GM12878 (cell line): ENCODE measurements around the gene CD2AP. TPM values are rescaled to one million over a fixed set of nuclear protein-coding genes. Genes with fewer than 3 reads are reported as not detected.

ENCODE experiments used
- ATAC-seq: fragments of 200-7000 bp; cut with Tn5 transposase; 3 replicates; pipeline ENCODE4 v1.9.1; 2020; ENCODE audit warnings: mild to moderate bottlenecking, moderate library complexity
- BruUV-seq: library from RNA; stranded (reverse); fragments of 400-500 nt; replicated peaks from 2 replicates; lab custom pipeline; 2021; lab: Mats Ljungman, UMichigan
- CTCF ChIA-PET: fragments of 300-600 bp; sonication (Branson Sonifier 250); formaldehyde crosslinking; extraction: SDS; loops from one replicate; lab custom pipeline; 2021; ENCODE audit warnings: inconsistent platforms; lab: Yijun Ruan, JAX
- POLR2A ChIA-PET: fragments of 350-600 bp; formaldehyde crosslinking; extraction: SDS; loops from one replicate; lab custom pipeline; 2021; ENCODE audit warnings: inconsistent platforms; lab: Charles Lee
- RAD21 ChIA-PET: fragments of 300-600 bp; sonication (Branson Sonifier 250); formaldehyde crosslinking; loops from one replicate; lab custom pipeline; 2023; ENCODE audit warnings: antibody characterized with exemption; ENCODE audit not compliant: unreplicated experiment; lab: Charles Lee
- SMC1A ChIA-PET: fragments of 300-600 bp; sonication (Branson Sonifier 250); formaldehyde crosslinking; loops from one replicate; lab custom pipeline; 2023; ENCODE audit not compliant: unreplicated experiment, uncharacterized antibody; lab: Charles Lee
- DNase-seq: peaks from one replicate; pipeline ENCODE4 v3.0.0-alpha.2; 2011; ENCODE audit warnings: low read depth, low spot score
- FAIRE-seq: peaks from 3 replicates; lab custom pipeline; 2011; peaks lifted over from hg19 to GRCh38; lab: Jason Lieb, UNC
- H2AFZ ChIP-seq: 2 replicates; pipeline ENCODE4 v1.6.0; 2011; ENCODE audit warnings: low read depth, low read length, control low read depth; ENCODE audit not compliant: control insufficient read depth
- H3K27ac ChIP-seq: 2 replicates; pipeline ENCODE4 v1.5.1; 2011; ENCODE audit warnings: control low read depth; ENCODE audit not compliant: control insufficient read depth, insufficient read depth
- H3K27me3 ChIP-seq, 2 experiments: replicated peaks in 1 of 2; 2 replicates each; pipeline versions ENCODE4 v1.6.0 to v1.6.1; 2011; ENCODE audit warnings: low read length in 1 of 2; ENCODE audit not compliant: control insufficient read depth in 2 of 2, insufficient read depth in 2 of 2
- H3K36me3 ChIP-seq, 2 experiments: 2 replicates each; pipeline ENCODE4 v1.5.1; 2011; ENCODE audit warnings: low read length in 1 of 2; ENCODE audit not compliant: control insufficient read depth in 2 of 2, insufficient read depth in 2 of 2
- H3K4me1 ChIP-seq: 2 replicates; pipeline ENCODE4 v1.6.1; 2011; ENCODE audit warnings: mild to moderate bottlenecking, low read length, moderate library complexity, mixed read lengths; ENCODE audit not compliant: control insufficient read depth, insufficient read depth
- H3K4me2 ChIP-seq: 2 replicates; pipeline ENCODE4 v1.6.0; 2011; ENCODE audit warnings: control low read depth; ENCODE audit not compliant: control insufficient read depth, insufficient read depth
- H3K4me3 ChIP-seq: fragments of 200-600 bp; sonication (generic); 2 replicates; pipeline ENCODE4 v1.5.1; 2016
- H3K79me2 ChIP-seq: 2 replicates; pipeline ENCODE4 v1.6.0; 2011; ENCODE audit warnings: low read length; ENCODE audit not compliant: control insufficient read depth, insufficient read depth
- H3K9ac ChIP-seq: 2 replicates; pipeline ENCODE4 v1.8.0; 2011; ENCODE audit warnings: low read length, control low read depth, mixed read lengths; ENCODE audit not compliant: control insufficient read depth, insufficient read depth
- H3K9me3 ChIP-seq: replicated peaks from 3 replicates; pipeline ENCODE4 v1.5.1; 2011; ENCODE audit warnings: mild to moderate bottlenecking, low read length; ENCODE audit not compliant: control insufficient read depth, insufficient read depth
- H4K20me1 ChIP-seq: 2 replicates; pipeline ENCODE4 v1.6.0; 2011; ENCODE audit not compliant: control insufficient read depth, insufficient read depth
- GATAD2B ChIP-seq: fragments of 450-650 bp; conservative IDR thresholded peaks from 2 replicates; pipeline ENCODE4 v1.6.1; 2017; ENCODE audit warnings: low read depth, mild to moderate bottlenecking, moderate library complexity
- HSF1 ChIP-seq: fragments of 150-350 bp; IDR thresholded peaks from 2 replicates; pipeline ENCODE4 v1.6.1; 2014; ENCODE audit warnings: mild to moderate bottlenecking, low read depth, low read length
- PKNOX1 ChIP-seq: fragments of 450-650 bp; IDR thresholded peaks from 2 replicates; pipeline ENCODE4 v1.6.1; 2016; ENCODE audit warnings: mild to moderate bottlenecking
- SPI1 ChIP-seq: IDR thresholded peaks from 2 replicates; pipeline ENCODE4 v1.6.1; 2011; ENCODE audit warnings: low read depth, mild to moderate bottlenecking, low read length, moderate library complexity, borderline replicate concordance; ENCODE audit not compliant: insufficient read depth
- USF1 ChIP-seq: IDR thresholded peaks from 2 replicates; pipeline ENCODE4 v1.6.1; 2011; ENCODE audit warnings: borderline replicate concordance, low read depth, mild to moderate bottlenecking, moderate library complexity, mixed read lengths, low read length; ENCODE audit not compliant: insufficient read depth; ENCODE audit errors: extremely low read length
- WGBS: methylation state at CpG from one replicate; pipeline ENCODE4 v1.1.6; 2016; ENCODE audit warnings: low lambda C conversion rate; ENCODE audit not compliant: insufficient replicate concordance, insufficient coverage; ENCODE audit errors: missing lambda C conversion rate; 5-methylcytosine and 5-hydroxymethylcytosine counted together
- in situ Hi-C: fragments of 300-500 bp; cut with MboI; formaldehyde crosslinking; loops from 9 replicates; pipeline ENCODE4 v1.14.3; 2018; ENCODE audit warnings: mixed read lengths
- intact Hi-C: fragments of 100-400 bp; cut with micrococcal nuclease; formaldehyde crosslinking; loops from one replicate; pipeline ENCODE4 v1.14.2; 2022; ENCODE audit not compliant: unreplicated experiment
- polyA plus RNA-seq, 11 experiments: library from polyadenylated mRNA; depleted of rRNA in 4 of 11; unstranded in 6 of 11; stranded (reverse) in 5 of 11; fragments of >200 nt; fragmentation: Nextera tagmentation in 4 of 11; fragmentation: Illumina TruSeq in 1 of 11; extraction: Ambion mirVana in 4 of 11; extraction: Trizol in 1 of 11; gene quantifications; 1 replicate in 1 of 11; 2 replicates in 10 of 11; pipeline versions ENCODE4 v1.2.1 to v1.2.3, GENCODE V29; 2011 to 2016; ENCODE audit warnings: inconsistent platforms in 2 of 11, missing spikeins in 2 of 11, low read depth in 1 of 11
- total RNA-seq, 4 experiments: library from RNA; depleted of rRNA in 3 of 4; stranded (reverse); fragments of >200 nt in 3 of 4; fragmentation: Illumina TruSeq in 1 of 4; extraction: Trizol in 1 of 4; gene quantifications; 2 replicates each; pipeline versions ENCODE4 v1.2.1 to v1.2.3, GENCODE V29; 2013 to 2021

CD2AP gene
- total and polyA plus RNA-seq, 10 of the 15 experiments (the other 5 are each of a cell fraction or from before 2014, with no cell fraction given): 5.4 to 46.6 (median 20.9) TPM

GRCh38 chr6:47454713-47455396 is 22.7 kb upstream of the CD2AP start:
- Histone ChIP-seq H3K36me3 (no peaks in the 10 kb centered on the region), H3K9ac (no peak overlapping the region), H2AFZ (no peak overlapping the region; the same call in 1 of the 2 replicates), H3K4me3 (no peak overlapping the region), H4K20me1 (no peaks in the 10 kb centered on the region), H3K9me3 (no peaks in the 10 kb centered on the region), H3K79me2 (no peaks in the 10 kb centered on the region), H3K27ac (no peak overlapping the region), H3K27me3 (no peaks in the 10 kb centered on the region), H3K4me2 (peak overlapping the region; percentile 27), H3K4me1 (peaks cover 20% of the 10 kb centered on the region)
- ATAC-seq (peak; percentile 58), FAIRE-seq (no peak), DNase-seq (no peak)
- ChIA-PET SMC1A (no interaction called here), POLR2A (interaction anchor here (0.7 kb wide), 1 partner anchor 32 kb away, joined by 3 read pairs; no protein-coding TSS in a partner anchor), RAD21 (interaction anchor here (0.9 kb wide), 1 partner anchor 14 kb away, joined by 3 read pairs; no protein-coding TSS in a partner anchor), CTCF (no interaction called here)
- BruUV-seq: no TSS peak
- WGBS: 84% methylated on average over 6 of the region's 6 CpGs
- in situ Hi-C loops: no loop called here
- no peak for TF ChIP-seq HSF1
- TF ChIP-seq GATAD2B: no peak
- no peak for TF ChIP-seq SPI1
- TF ChIP-seq USF1: no peak
- peak; percentile 35; the same call in 1 of the 2 replicates for TF ChIP-seq PKNOX1
- intact Hi-C loops: no loop called here
